HG03139 (cell line): ENCODE data around the gene RGPD3.
"Not testable (repeated sequence)": the region's sequence is repeated elsewhere in the genome, so short reads cannot be mapped to it uniquely, and the experiment has no call there.

Experiments
- ATAC-seq: cut with Tn5 transposase; IDR thresholded peaks from one replicate; pipeline ENCODE4 v1.9.1; 2021; ENCODE audit not compliant: unreplicated experiment

The RGPD3 gene

DNA sequence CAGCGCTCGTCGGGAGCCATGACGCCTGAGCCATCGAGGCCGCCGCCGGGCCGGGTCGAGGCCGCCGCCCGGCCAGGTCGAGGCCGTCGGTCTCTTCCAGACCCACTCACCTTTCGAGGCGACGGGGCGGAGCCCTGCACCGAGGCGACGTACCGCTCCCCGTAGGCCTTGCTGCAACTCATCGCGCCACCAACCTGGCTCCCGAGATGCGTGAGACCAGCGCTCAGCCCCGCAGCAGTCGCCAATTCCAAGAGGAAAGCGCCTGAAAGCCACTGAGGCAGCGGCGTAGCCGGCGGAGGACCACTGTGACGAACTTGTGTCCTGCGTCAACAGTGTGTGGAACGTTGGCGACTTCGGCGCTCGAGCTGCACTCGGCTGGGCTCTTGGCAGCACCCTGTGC lies at the start of gene RGPD3:
Gene RGPD3, minus strand, starts transcription at position 307 of the 400 bp plus-strand sequence. Its CDS starts 125 bp downstream, at position 182.
- not testable (repeated sequence) for ATAC-seq

DNA sequence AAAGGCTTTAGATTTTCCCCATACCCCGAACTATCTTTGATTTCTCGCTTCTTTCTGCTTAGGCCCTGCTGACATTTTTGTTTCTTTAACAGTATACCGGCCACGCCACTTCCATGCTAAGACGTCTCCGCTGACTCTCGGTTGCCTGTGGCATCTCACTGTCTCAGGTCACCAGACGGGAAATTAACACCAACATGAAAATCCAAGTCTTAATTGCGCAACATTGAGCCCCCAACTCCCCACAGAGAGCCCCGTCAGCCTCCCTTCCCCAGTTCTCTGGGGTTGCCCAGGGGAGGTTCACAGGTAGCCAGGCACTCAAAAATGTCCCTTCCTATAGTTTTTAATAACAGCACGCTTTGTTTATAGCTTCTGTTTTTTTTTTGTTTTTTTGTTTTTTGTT lies 49.1 kb upstream of the RGPD3 start:
- ATAC-seq: no peak

DNA sequence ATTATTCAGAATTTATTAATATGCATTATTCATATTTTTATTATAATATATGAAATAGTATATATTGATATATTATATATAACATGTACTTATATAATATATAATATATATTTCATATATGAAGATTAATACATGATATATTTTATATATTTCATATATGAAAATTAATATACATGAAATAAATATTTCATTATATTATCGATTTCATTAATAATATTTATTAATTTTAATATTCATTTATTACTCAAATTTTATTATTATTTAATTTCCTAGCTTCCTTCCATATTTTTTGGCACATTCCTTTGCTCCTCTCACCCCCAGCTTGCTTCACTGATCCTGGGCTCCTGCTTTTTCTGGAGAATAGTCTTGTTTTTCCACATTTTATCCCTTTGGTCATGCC lies 48.7 kb upstream of the RGPD3 start:
- ATAC-seq: no peak

DNA sequence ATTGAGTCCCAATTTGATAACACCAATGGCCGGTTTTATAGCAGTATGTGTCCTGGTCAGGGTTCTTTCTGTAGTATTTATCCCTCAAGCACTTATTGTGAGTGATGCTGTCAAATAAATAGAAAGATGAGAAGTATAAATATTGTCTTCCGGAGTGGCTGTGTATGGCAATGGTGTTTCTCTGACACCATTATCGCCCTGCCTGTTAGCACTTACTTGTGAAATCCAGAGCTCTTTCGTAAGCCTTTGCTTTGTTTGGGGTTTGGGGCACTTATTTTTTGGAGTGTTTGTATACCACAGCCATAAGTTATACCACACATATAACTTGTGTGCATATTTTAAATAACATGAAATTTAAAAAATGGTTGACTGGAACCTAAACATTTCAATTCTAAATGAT lies 48.2 kb upstream of the RGPD3 start:
- no peak for ATAC-seq

DNA sequence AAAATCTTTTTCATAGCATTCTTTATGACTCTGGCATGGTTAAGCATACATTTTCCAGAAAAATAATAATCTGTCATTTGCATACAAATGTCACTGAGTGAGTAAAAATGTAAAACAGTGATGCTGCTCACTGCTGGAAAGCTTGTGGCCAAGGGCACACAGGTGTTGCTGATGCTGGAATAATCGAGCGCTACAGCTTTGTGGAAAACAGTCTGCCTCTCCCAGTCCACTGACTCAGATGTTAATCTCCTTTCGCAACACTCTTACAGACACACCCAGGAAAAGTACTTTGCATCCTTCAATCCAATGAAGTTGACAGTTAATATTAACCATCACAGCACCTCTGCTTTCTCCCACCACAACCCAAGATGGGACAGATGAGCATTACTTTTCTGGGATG lies 46.6 kb upstream of the RGPD3 start:
- not testable (repeated sequence) for ATAC-seq

DNA sequence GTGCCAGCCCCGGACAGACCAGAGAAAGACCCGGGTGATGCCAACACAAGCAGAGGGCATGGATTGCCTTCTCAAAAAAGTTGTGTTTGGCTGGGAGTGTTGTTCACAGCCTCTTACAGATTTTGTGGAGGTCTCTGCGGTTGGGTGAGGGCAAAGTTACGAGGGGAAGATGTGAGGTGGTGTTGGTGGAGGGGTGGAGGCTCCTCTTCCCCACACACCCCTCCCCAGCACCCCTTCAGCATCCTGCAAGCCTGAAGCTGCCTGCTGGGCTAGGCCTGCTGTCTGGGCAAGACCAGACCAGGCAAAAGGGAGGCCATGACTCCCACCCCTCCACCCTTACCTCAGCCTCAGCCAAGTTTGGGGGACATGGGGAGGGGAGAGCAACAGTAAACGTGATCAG lies 45.2 kb upstream of the RGPD3 start:
- not testable (repeated sequence) for ATAC-seq

DNA sequence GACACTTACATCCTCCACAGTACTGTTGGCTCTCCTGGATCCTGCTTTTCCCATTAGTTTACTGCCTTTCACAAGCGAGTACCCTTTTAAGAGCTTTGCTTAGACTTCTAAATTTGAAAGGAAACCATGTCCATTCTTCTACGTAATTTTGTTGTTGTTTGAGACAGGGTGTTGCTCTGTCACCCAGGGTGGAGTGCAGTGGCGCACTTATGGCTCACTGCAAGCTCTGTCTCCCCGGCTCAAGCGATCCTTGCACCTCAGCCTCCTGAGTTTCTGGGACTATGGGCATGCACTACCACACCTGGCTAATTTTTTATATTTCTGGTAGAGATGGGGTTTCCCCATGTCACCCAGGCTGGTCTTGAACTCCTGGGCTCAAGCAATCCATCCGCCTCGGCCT lies 43.7 kb upstream of the RGPD3 start:
- ATAC-seq: not testable (repeated sequence)

DNA sequence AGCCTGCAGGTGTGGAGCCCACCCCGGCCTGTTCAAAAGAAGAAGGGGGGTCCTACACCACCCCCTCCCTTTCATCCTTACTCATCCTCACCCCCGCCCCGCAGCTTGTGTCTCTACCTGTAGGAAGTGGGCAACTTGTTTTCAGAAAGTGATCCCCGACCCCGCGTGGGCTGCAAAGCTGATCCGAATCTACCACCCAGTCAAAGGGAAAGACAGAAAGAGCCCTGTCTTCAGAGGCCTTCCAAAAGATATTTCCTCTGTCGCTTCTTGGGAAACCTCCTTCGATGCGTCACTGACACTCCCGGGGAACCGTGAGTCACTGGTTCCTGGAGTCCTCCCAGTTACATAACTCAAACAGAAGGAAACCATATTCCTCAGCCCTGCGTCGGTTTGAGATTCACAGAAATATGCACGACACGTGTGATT lies 43.3 kb upstream of the RGPD3 start:
- ATAC-seq: not testable (repeated sequence)

DNA sequence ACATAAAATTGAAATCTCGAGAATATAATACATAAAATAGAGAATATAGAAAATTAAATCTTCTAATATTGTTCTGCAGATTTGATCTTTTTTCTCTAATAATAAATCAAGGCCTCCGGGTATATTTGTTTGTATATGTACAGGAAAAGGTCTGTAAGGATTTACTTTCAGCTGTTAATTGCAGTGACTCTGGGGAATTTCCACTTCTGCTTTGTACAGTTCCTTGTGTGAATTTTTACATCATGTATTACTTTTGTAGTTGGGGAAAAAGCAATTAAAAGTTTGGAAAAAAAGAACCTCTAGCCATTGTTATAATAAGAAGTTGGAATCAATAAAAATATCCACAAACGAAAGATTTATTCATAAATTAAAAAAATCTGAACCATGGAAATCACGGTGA lies 42.6 kb upstream of the RGPD3 start:
- ATAC-seq: not testable (repeated sequence)

DNA sequence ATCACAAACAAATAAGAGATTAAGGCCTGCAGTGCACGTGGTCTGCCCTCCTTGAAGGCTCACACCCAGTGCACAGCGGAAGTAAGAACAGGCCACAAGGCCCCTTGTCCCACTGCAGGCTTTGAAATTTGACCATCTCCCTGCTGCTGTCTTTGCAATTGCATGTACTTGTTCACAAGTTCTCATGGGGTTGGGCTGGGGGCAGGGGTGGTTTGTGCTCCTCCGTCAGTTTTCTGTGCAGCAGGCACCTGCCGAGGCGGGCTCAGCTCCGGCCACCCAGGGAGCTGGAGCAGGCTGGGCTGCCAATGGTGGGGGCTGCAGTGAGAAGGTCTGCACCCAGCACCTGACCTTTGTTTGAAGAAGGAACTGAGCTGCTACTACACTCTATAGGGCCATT lies 41.2 kb upstream of the RGPD3 start:
- not testable (repeated sequence) for ATAC-seq

DNA sequence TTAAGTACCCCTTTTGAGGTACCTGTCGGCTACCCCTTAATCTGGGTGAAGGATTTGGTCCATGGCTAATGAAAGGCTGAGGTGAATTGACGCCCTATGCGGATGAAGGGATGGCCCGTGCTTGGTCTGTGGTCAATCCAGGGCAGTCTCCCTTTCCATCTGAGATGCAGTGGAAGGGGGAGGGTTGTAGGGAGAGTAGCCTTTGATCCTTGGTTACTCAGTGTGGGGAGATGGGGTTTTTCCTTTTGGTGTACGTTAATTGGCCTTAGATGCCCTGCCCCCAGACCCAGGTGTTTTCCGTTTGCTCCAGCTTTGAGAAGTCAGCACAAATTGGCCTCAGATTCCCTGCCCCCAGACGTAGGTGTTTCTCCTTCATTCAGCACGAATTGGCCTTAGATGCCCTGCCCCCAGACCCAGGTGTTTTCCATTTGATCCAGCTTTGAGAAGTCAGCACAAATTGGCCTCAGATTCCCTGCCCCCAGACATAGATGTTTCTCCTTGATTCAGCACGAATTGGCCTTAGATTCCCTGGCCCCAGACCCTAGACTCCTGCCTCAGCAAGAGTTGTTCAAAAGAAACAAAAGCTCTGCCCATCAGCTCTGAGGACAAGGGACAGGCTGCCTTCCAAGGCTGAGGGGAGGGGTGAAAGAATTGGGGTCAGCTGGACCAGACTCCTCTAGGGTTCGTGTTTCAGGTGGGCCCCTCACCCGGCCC lies 40.6 kb upstream of the RGPD3 start:
- not testable (repeated sequence) for ATAC-seq

DNA sequence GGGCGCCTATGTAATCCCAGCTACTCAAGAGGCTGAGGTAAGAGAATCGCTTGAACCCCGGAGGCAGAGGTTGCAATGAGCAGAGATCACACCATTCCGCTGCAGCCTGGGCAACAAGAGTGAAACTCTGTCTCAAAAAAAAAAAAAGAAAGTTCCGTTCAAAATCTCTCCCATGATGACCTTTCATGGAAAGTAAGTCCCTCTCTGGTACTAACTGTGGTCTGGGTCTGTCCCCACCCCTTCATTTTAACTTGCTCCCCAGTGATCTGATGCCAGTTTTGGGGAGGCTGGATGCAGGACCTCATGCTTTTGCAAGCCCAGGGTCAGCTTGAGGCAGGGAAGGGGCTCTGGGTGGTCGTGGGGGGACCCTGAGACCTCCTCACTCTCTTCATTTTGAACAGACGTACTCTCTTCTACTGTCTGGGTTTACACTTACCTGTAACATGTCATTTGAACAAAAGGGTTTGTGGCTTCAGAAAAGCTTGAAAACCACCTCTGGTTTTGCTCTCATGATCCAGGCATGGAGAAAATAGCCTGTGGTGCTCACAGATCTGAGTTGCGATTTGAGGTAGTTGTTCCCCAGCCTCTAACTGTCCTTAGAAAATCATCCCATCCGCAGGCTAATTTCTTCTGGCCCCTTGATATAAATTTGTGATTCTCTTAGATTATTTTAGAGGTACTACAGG lies 37.9 kb upstream of the RGPD3 start:
- ATAC-seq: not testable (repeated sequence)

DNA sequence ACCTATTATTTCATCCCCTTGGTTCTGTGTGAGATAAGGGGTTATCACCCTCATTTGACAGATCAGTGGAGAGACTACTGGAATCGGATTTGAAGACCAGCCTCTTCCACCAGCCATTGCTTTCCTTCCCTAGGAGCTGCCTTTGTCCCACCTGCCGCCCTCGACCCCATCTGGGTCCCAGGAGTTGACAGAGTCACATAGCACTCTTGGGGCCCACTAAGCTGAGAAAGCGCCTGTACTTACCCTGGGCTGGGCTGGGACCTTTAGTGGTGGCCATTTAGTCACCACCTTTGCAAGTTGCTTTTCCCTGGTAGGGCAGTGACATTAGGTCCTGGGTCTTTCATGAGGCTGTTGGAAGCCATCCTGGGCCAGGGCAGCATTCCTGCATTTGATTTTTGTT lies 36.6 kb upstream of the RGPD3 start:
- not testable (repeated sequence) for ATAC-seq

DNA sequence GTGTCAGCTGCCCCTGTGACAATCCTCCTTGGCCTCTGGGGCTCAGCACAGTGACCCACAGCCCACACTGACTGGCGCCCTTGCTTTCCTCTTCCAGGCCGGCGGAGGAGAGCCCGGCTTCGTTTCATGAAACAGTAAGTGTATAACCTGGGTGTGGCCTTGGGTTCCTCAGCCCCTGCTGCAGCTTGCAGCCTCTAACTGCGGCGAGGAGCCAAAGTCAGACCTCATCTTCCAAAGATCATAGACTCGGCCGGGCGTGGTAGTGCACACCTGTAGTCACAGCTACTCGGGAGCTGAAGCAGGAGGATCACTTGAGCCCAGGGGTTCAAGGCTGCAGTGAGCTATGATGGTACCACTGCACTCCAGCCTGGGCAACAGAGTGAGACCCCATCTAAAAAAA lies 36.0 kb upstream of the RGPD3 start:
- ATAC-seq: not testable (repeated sequence)

DNA sequence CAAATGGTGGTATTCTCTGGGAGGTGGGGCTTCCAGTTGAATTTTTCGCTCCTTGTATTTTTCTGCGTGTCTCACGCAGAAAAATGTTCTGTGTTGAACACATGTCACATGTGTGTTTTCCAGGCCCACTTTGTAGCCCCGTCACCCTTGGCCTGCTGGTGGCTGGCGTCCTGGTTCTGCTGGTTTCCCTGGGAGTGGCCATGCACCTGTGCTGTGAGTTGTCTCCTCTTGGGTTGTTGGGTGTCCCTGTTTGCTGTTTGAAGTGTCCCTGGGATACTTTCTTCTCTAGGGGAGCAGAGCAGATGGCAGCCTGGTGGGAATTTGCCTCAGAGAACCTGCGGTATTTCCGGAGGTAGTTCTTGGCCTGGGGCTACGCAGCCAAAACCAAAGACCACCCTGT lies 34.1 kb upstream of the RGPD3 start:
- not testable (repeated sequence) for ATAC-seq

DNA sequence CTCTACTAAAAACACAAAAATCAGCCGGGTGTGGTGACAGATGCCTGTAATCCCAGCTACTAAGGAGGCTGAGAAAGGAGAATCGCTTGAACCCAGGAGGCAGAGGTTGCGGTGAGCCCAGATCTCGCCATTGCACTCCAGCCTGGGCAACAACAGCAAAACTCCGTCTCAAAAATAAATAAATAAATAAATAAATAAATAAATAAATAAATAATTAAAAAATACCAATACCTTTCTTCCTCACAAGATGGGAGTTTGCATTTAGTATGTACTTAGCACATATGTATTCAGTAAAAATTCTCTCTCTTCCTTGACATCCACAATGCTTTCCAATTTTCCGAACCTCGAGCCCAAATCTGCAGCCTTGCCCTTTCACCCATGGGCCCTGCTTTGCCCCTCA lies 32.1 kb upstream of the RGPD3 start:
- not testable (repeated sequence) for ATAC-seq

DNA sequence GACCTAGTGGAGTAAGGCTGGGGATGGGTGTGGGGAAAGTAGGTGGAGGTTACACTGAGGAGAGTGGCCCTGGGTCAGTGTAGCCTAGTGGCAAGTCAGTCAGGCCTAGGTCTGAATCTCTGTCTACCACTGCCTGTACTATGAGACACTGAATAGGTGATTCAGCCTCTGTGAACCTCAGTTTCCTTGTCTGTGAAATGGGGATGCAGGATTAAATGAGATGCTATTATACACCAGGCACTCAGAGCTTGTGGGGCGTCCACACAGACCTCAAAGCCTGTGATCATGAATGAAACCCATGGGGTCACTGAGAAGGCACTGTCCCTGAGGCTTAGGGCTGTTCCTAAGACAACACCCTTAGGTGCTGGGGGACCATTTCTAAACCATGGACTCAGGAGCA lies 30.3 kb upstream of the RGPD3 start:
- ATAC-seq: not testable (repeated sequence)

DNA sequence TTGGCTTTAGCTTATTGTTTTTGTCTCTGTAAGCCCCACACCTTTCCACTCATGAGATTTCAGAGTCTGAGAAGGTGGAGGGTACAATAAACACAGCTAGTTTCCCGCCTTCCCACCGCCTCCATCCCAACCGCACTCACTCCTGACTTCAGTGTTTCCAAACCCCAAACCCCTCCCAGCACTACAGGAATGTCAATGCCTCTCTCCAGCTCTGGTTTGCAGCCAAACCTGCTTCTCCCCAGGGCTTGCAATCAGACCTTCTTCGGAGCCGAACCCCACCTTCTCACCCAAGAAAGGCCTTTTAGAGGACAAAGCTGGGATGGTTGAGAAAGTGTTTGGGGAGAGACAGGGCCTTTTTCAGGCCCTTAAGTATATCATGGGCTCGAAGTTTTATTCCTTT lies 24.7 kb upstream of the RGPD3 start:
- ATAC-seq: not testable (repeated sequence)

DNA sequence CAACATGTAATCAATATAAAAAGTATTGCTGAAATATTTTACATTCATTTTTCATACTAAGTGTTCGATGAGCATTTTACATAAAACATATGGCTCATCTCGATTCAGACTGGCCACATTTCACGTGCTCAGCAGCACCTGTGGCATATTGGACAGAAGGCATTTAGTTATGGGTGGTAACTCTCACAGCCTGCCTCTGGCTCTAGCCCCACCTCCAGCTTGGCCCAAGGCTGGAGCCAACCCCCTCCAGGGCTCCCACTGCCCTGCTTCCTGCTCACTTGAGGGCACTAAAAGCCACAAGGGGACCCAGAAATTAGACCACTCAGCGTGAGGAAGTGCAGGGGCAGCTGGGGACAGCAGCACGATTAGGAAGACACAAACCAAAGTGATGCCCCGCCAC lies 24.2 kb upstream of the RGPD3 start:
- ATAC-seq: not testable (repeated sequence)

DNA sequence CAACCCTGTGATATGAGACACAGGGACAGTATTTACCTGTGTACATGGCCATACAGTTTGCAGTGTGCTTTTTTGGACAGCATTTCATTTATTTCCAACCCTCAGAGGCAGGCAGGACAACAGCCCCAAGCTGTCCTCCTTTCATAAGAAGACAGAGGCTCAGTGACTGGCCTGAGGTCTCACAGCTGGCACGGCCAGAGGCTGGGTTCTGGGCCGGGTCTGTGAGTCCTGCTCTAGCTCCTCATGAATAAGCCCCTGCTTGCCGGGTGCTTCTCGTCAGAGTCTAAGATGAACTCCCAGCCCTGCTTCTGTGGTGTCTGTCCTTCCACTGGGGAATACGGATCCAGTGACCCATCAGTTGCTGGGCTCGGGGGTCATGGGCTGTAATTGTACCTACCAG lies 21.5 kb upstream of the RGPD3 start:
- not testable (repeated sequence) for ATAC-seq

DNA sequence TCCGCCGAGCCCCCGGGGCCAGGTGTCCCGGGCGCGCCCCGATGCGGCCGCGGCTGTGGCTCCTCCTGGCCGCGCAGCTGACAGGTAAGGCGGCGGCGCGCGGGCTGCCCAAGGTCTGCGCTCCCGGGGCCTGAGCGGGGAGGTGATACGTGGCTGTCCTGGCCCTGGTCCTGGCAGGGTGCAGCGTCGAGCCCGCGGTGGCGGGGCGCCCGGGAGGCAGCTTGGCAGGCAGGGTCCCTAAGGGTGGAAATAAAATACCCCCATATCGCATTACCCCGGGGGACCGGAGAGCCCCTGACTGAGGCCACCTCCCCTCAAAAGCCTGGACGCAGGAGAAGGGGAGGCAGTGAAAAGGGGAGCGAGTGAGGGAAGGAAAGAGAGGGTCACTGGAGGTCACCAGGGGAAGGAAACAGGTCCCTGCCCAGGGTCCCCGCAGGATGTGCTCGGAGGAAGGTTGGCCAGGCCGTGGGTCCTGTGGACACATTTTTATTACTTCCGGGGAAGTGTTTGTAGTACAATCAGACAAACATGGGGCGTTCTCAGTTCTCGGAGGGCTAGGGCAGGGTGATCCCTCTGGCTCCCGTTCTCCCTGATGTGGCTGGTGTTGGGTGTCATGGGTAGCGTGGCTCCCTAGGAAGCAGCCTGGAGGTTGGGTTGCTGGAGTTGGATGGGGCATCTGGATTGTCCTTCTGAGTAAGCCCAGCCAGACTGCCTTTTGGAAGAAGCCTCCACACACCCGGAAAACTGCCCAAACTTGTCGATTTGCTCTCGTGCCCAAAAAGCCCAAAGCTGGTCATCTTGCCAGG lies 19.4 kb upstream of the RGPD3 start:
- not testable (repeated sequence) for ATAC-seq
